GM12878 (cell line): ENCODE measurements around the gene CD2BP2. TPM values are rescaled to one million over a fixed set of nuclear protein-coding genes. Genes with fewer than 3 reads are reported as not detected.

Experiments
- BMI1 ChIP-seq: fragments of 450-650 bp; IDR thresholded peaks from 2 replicates; pipeline ENCODE4 v1.6.1; 2016; ENCODE audit warnings: mild to moderate bottlenecking, moderate library complexity, borderline replicate concordance
- MXI1 ChIP-seq: fragments of 150-350 bp; IDR thresholded peaks from 2 replicates; pipeline ENCODE4 v1.6.1; 2011; ENCODE audit warnings: low read depth, mild to moderate bottlenecking, inconsistent platforms, low read length, improper control_type of control experiment
- NKRF ChIP-seq: fragments of 450-650 bp; conservative IDR thresholded peaks from 2 replicates; pipeline ENCODE4 v1.6.1; 2017; ENCODE audit warnings: mild to moderate bottlenecking, moderate library complexity
- ZBTB11 ChIP-seq: fragments of 450-650 bp; formaldehyde crosslinking; IDR thresholded peaks from 2 replicates; pipeline ENCODE4 v1.5.0; 2022; ENCODE audit warnings: mild to moderate bottlenecking, missing genetic modification characterization
- ZNF687 ChIP-seq: fragments of 450-650 bp; IDR thresholded peaks from 2 replicates; pipeline ENCODE4 v1.6.1; 2017; ENCODE audit warnings: mild to moderate bottlenecking, moderate library complexity
- ZSCAN29 ChIP-seq: fragments of 450-650 bp; IDR thresholded peaks from 2 replicates; pipeline ENCODE4 v1.6.1; 2017; ENCODE audit warnings: mild to moderate bottlenecking, moderate library complexity
- polyA plus RNA-seq, 11 experiments: library from polyadenylated mRNA; depleted of rRNA in 4 of 11; unstranded in 6 of 11; stranded (reverse) in 5 of 11; fragments of >200 nt; fragmentation: Nextera tagmentation in 4 of 11; fragmentation: Illumina TruSeq in 1 of 11; extraction: Ambion mirVana in 4 of 11; extraction: Trizol in 1 of 11; gene quantifications; 1 replicate in 1 of 11; 2 replicates in 10 of 11; pipeline versions ENCODE4 v1.2.1 to v1.2.3, GENCODE V29; 2011 to 2016; ENCODE audit warnings: inconsistent platforms in 2 of 11, missing spikeins in 2 of 11, low read depth in 1 of 11
- total RNA-seq, 4 experiments: library from RNA; depleted of rRNA in 3 of 4; stranded (reverse); fragments of >200 nt in 3 of 4; fragmentation: Illumina TruSeq in 1 of 4; extraction: Trizol in 1 of 4; gene quantifications; 2 replicates each; pipeline versions ENCODE4 v1.2.1 to v1.2.3, GENCODE V29; 2013 to 2021

Gene CD2BP2
- total and polyA plus RNA-seq, 10 of the 15 experiments (the other 5 are each of a cell fraction or from before 2014, with no cell fraction given): 3.3 to 47.9 (median 31.8) TPM

- no peak for TF ChIP-seq BMI1
- no peak for TF ChIP-seq ZBTB11
- no peak for TF ChIP-seq NKRF
- TF ChIP-seq MXI1: no peak
- TF ChIP-seq ZSCAN29: no peak
- TF ChIP-seq ZNF687: no peak
Measured at GRCh38 chr16:30353438-30354129, 1.5 kb downstream of the CD2BP2 start (continued).
